K562 (cell line): ENCODE measurements around the gene ZNF787. TPM values are rescaled to one million over a fixed set of nuclear protein-coding genes. Genes with fewer than 3 reads are reported as not detected.

Experiments used
- ATAC-seq: fragments of 200-7000 bp; cut with Tn5 transposase; 3 replicates; pipeline ENCODE4 v1.9.1; 2020; ENCODE audit warnings: moderate library complexity
- BruUV-seq: library from RNA; stranded (reverse); fragments of 400-500 nt; replicated peaks from 2 replicates; lab custom pipeline; 2021; lab: Mats Ljungman, UMichigan
- CTCF ChIA-PET: fragments of 300-600 bp; formaldehyde crosslinking; extraction: SDS; loops from one replicate; lab custom pipeline; 2021; ENCODE audit warnings: low intra/inter-chr PET ratio; lab: Yijun Ruan, JAX
- POLR2A ChIA-PET: fragments of 300-600, 350-650 bp; sonication (Branson Sonifier 250); formaldehyde crosslinking; extraction: SDS; loops from one replicate; lab custom pipeline; 2021; ENCODE audit warnings: antibody characterized with exemption, inconsistent platforms; lab: Yijun Ruan, JAX
- DNase-seq, 4 experiments: peaks; one replicate each; pipeline versions ENCODE4 v3.0.0 to v3.0.0-alpha.2; 2011 to 2018; ENCODE audit warnings: low spot score in 3 of 4, mixed read lengths in 3 of 4; ENCODE audit errors: extremely low read depth in 1 of 4
- FAIRE-seq: peaks from 2 replicates; lab custom pipeline; 2011; peaks lifted over from hg19 to GRCh38; lab: Jason Lieb, UNC
- H2AFZ ChIP-seq: 2 replicates; pipeline ENCODE4 v1.6.0; 2011; ENCODE audit warnings: low read depth, low read length, control low read depth, inconsistent platforms
- H3K27ac ChIP-seq: fragments of 200-600 bp; 3 replicates; pipeline ENCODE4 v1.8.0; 2011; ENCODE audit warnings: low read depth, mild to moderate bottlenecking, control low read depth, inconsistent platforms, low read length, moderate library complexity, mixed read lengths; ENCODE audit errors: extremely low read depth
- H3K27me3 ChIP-seq, 2 experiments: fragments of 300-600 bp in 1 of 2; 2 replicates in 1 of 2; 3 replicates in 1 of 2; pipeline versions ENCODE4 v1.6.0 to v1.8.0; 2011; ENCODE audit warnings: inconsistent platforms in 2 of 2, low read length in 2 of 2, mild to moderate bottlenecking in 1 of 2, mixed read lengths in 1 of 2, moderate library complexity in 1 of 2; ENCODE audit not compliant: control insufficient read depth in 2 of 2, insufficient read depth in 2 of 2
- H3K36me3 ChIP-seq: fragments of 300-600 bp; 3 replicates; pipeline ENCODE4 v1.8.0; 2011; ENCODE audit warnings: mild to moderate bottlenecking, low read length, inconsistent platforms; ENCODE audit not compliant: control insufficient read depth, insufficient read depth
- H3K4me1 ChIP-seq, 2 experiments: fragments of 200-600 bp in 1 of 2; replicated peaks in 1 of 2; 2 replicates in 1 of 2; 3 replicates in 1 of 2; pipeline versions ENCODE4 v1.5.1 to v1.8.0; 2011; ENCODE audit warnings: inconsistent platforms in 2 of 2, low read length in 2 of 2, mild to moderate bottlenecking in 1 of 2, mixed read lengths in 1 of 2, moderate library complexity in 1 of 2; ENCODE audit not compliant: control insufficient read depth in 2 of 2, insufficient read depth in 2 of 2
- H3K4me2 ChIP-seq: 2 replicates; pipeline ENCODE4 v1.6.1; 2011; ENCODE audit warnings: low read length, control low read depth, inconsistent platforms, mixed read lengths; ENCODE audit not compliant: insufficient read depth
- H3K4me3 ChIP-seq: fragments of 200-600 bp; sonication (generic), shearing (Covaris generic); 2 replicates; pipeline ENCODE4 v1.5.1; 2016; ENCODE audit warnings: control low read depth, inconsistent platforms
- H3K79me2 ChIP-seq: fragments of 200-600 bp; 3 replicates; pipeline ENCODE4 v1.8.0; 2011; ENCODE audit warnings: low read length, inconsistent platforms; ENCODE audit not compliant: control insufficient read depth, insufficient read depth
- H3K9ac ChIP-seq, 2 experiments: 2 replicates each; pipeline versions ENCODE4 v1.6.0 to v1.6.1; 2011; ENCODE audit warnings: low read depth in 2 of 2, low read length in 2 of 2, control low read depth in 1 of 2, inconsistent platforms in 1 of 2, mild to moderate bottlenecking in 1 of 2, mixed read lengths in 1 of 2; ENCODE audit not compliant: insufficient read depth in 1 of 2
- H3K9me1 ChIP-seq: one replicate; pipeline ENCODE4 v1.6.0; 2011; ENCODE audit warnings: inconsistent platforms, mild to moderate bottlenecking, low read length, moderate library complexity; ENCODE audit not compliant: control insufficient read depth, insufficient read depth
- H3K9me3 ChIP-seq: replicated peaks from 2 replicates; pipeline ENCODE4 v1.5.1; 2011; ENCODE audit warnings: low read depth, low read length, inconsistent platforms; ENCODE audit not compliant: control insufficient read depth, insufficient read depth
- H4K20me1 ChIP-seq: replicated peaks from 2 replicates; pipeline ENCODE4 v1.6.1; 2011; ENCODE audit warnings: low read length, inconsistent platforms, mixed read lengths; ENCODE audit not compliant: control insufficient read depth, insufficient read depth
- ESRRB ChIP-seq: fragments of 250-450 bp; sonication (Bioruptor Pico); IDR thresholded peaks from 2 replicates; pipeline ENCODE4 v1.5.0; 2020; ENCODE audit warnings: mild to moderate bottlenecking, moderate library complexity, borderline replicate concordance
- HCFC1 ChIP-seq: IDR thresholded peaks from 2 replicates; pipeline ENCODE4 v1.6.1; 2012; ENCODE audit warnings: low read depth, low read length, improper control_type of control experiment
- L3MBTL2 ChIP-seq: fragments of 450-650 bp; IDR thresholded peaks from 2 replicates; pipeline ENCODE4 v1.6.1; 2016; ENCODE audit warnings: mild to moderate bottlenecking, moderate library complexity
- RAD21 ChIP-seq, 2 experiments: fragments of 250-450 bp in 1 of 2; fragments of 450-650 bp in 1 of 2; sonication (Bioruptor Pico) in 1 of 2; formaldehyde crosslinking in 1 of 2; IDR thresholded peaks in 1 of 2; conservative IDR thresholded peaks in 1 of 2; 2 replicates each; pipeline versions ENCODE4 v1.4.0 to v1.8.0; 2020 to 2022; ENCODE audit warnings: mild to moderate bottlenecking in 2 of 2, moderate library complexity in 1 of 2
- RB1 ChIP-seq: fragments of 450-650 bp; IDR thresholded peaks from 2 replicates; pipeline ENCODE4 v1.6.1; 2017; ENCODE audit warnings: low read depth, mild to moderate bottlenecking
- SMC3 ChIP-seq: conservative IDR thresholded peaks from 2 replicates; pipeline ENCODE4 v1.6.1; 2011; ENCODE audit warnings: low read depth, low read length, improper control_type of control experiment; ENCODE audit not compliant: insufficient read depth
- ZC3H8 ChIP-seq: fragments of 450-650 bp; IDR thresholded peaks from 2 replicates; pipeline ENCODE4 v1.6.1; 2017
- ZFX ChIP-seq: sonication (generic); formaldehyde crosslinking; IDR thresholded peaks from 2 replicates; pipeline ENCODE4 v1.8.0; 2022; ENCODE audit warnings: mild to moderate bottlenecking, missing genetic modification reagents, moderate library complexity
- ZKSCAN8 ChIP-seq: fragments of 200-800 bp; sonication (Bioruptor generic); IDR thresholded peaks from 2 replicates; pipeline ENCODE4 v1.6.1; 2016; ENCODE audit warnings: missing genetic modification characterization, missing compliant biosample characterization
- ZNF12 ChIP-seq: sonication (generic); formaldehyde crosslinking; IDR thresholded peaks from 2 replicates; pipeline ENCODE4 v1.4.0; 2020; ENCODE audit warnings: mild to moderate bottlenecking, missing genetic modification reagents
- ZNF695 ChIP-seq: fragments of 450-650 bp; formaldehyde crosslinking; IDR thresholded peaks from 2 replicates; pipeline ENCODE4 v1.4.0; 2020; ENCODE audit warnings: mild to moderate bottlenecking, moderate library complexity
- WGBS: fragments of 100-300 bp; shearing (Covaris generic); methylation state at CpG from one replicate; pipeline ENCODE4 v1.1.6; 2016; ENCODE audit warnings: low coverage, mixed read lengths; ENCODE audit not compliant: insufficient coverage; ENCODE audit errors: missing lambda C conversion rate; 5-methylcytosine and 5-hydroxymethylcytosine counted together
- in situ Hi-C: fragments of 300-500 bp; cut with MboI; formaldehyde crosslinking; loops from 4 replicates; pipeline ENCODE4 v1.15.0; 2018; ENCODE audit warnings: inconsistent platforms, mixed read lengths
- intact Hi-C: fragments of 100-400 bp; cut with micrococcal nuclease; formaldehyde crosslinking; loops from 2 replicates; pipeline ENCODE4 v1.14.2; 2022
- polyA plus RNA-seq, 8 experiments: library from polyadenylated mRNA; depleted of rRNA in 4 of 8; stranded (reverse) in 5 of 8; unstranded in 3 of 8; fragments of >200 nt; fragmentation: Nextera tagmentation in 2 of 8; fragmentation: Illumina TruSeq in 1 of 8; extraction: Ambion mirVana in 2 of 8; extraction: Trizol in 1 of 8; gene quantifications; 2 replicates each; pipeline versions ENCODE4 v1.2.1 to v1.2.3, GENCODE V29; 2011 to 2014; ENCODE audit warnings: inconsistent platforms in 1 of 8, missing spikeins in 1 of 8
- total RNA-seq, 7 experiments: library from RNA; depleted of rRNA in 6 of 7; stranded (reverse); fragments of >200 nt in 6 of 7; fragmentation: Illumina TruSeq in 2 of 7; extraction: Trizol in 2 of 7; gene quantifications; 2 replicates each; pipeline versions ENCODE4 v1.2.1 to v1.2.3, GENCODE V29; 2011 to 2021; ENCODE audit warnings: low replicate concordance in 1 of 7
- TF ChIP-seq, protein P1 (sequence below): IDR thresholded peaks from 3 replicates; pipeline ENCODE4 v1.6.1; 2011; ENCODE audit warnings: borderline replicate concordance, mild to moderate bottlenecking; ENCODE audit not compliant: insufficient read length, insufficient read depth
- TF ChIP-seq, protein P2 (sequence below): fragments of 450-650 bp; formaldehyde crosslinking; IDR thresholded peaks from 2 replicates; pipeline ENCODE4 v1.4.0; 2020; ENCODE audit warnings: mild to moderate bottlenecking, moderate library complexity

ZNF787 gene
- total and polyA plus RNA-seq, 9 of the 15 experiments (the other 6 are each of a cell fraction or from before 2014, with no cell fraction given), result 0.45 to 77.6 (median 7.3) TPM

DNA sequence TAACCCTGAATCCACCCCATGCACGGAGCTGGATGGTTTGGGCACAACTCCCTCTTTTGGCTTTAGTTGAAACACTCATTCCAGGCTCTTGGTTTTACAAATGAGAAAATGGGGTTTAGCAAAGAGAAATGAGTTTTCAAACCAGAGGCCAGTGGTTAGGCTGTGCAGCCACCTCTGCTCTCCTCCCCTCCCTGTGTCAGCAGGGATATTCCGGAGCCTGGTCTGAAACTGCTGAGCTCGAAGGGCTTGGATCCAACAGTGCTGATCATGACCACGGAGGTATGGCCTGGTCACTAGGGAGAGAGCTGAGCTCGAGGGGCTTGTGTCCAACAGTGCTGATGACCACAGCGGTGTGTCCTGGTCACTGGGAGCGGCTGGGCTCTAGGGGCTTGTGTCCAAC, 41.5 kb downstream of the ZNF787 start:
- ChIA-PET CTCF (interaction anchor here (0.6 kb wide), 1 partner anchor 93 kb away, joined by 3 read pairs; no protein-coding TSS in a partner anchor), POLR2A (interaction anchor here (0.6 kb wide), 1 partner anchor 1499 kb away, joined by 3 read pairs; the partner anchor contains the start of gene ZNF416)
- intact Hi-C loops, result loop anchor here (5.0 to 10.0 kb wide), 2 partner anchors 273 to 1015 kb away; no protein-coding TSS in a partner anchor
- Histone ChIP-seq H4K20me1 (peaks cover under 1% of the 10 kb centered on the region), H3K36me3 (no peaks in the 10 kb centered on the region), H3K27me3 (no peaks in the 10 kb centered on the region), H3K4me3 (no peak overlapping the region), H3K27ac (no peak overlapping the region), H3K9me1 (peaks cover 3% of the 10 kb centered on the region), H2AFZ (no peak overlapping the region), H3K9ac (no peak overlapping the region), H3K79me2 (no peaks in the 10 kb centered on the region), H3K4me2 (no peak overlapping the region), H3K9me3 (no peaks in the 10 kb centered on the region), H3K4me1 (peaks cover 8 to 12% of the 10 kb centered on the region in 2 experiments; a peak in 4 of 5 replicates)
- DNase-seq (no peak), FAIRE-seq (no peak), ATAC-seq (no peak)
- 62% methylated on average over 6 of the region's 7 CpGs for WGBS
- TF ChIP-seq ZKSCAN8 (CRISPR knock-in tag), result no peak
- BruUV-seq, result no TSS peak
- in situ Hi-C loops, result loop anchor here (5.0 to 10.0 kb wide), 3 partner anchors 88 to 265 kb away; no protein-coding TSS in a partner anchor

DNA sequence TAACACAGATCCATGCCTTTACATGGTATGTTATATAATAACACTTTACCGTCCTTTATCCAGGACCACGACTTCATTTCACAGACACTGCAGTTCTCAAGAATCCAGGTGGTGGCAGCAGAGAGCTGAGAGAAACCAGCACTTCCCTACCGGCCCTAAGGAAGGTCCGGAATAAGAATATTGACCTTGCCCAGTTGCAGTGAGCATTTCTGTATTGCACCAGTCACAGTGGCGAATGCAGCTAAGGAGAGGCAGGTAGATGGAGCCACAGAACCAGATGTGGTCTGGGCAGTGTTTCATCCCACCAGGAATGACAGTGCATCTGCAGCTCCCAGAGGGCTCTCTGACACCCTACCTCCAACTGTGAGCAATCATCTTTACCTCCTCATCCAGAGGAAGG, 44.6 kb downstream of the ZNF787 start:
- Histone ChIP-seq H3K36me3 (no peaks in the 10 kb centered on the region), H3K4me3 (no peak overlapping the region), H3K9me1 (no peaks in the 10 kb centered on the region), H2AFZ (no peak overlapping the region), H3K9ac (no peak overlapping the region), H3K79me2 (no peaks in the 10 kb centered on the region), H4K20me1 (no peaks in the 10 kb centered on the region), H3K4me1 (peaks cover 3 to 12% of the 10 kb centered on the region in 2 experiments; a peak in 4 of 5 replicates), H3K27me3 (no peaks in the 10 kb centered on the region), H3K27ac (no peak overlapping the region), H3K9me3 (no peaks in the 10 kb centered on the region), H3K4me2 (no peak overlapping the region)
- FAIRE-seq, result peak; percentile 87
- 2% methylated on average over 5 of the region's 5 CpGs for WGBS
- peak; percentile 60 to 72 (median 64) for DNase-seq
- BruUV-seq, result no TSS peak
- intact Hi-C loops, result loop anchor here (1.0 to 10.0 kb wide), 4 partner anchors 96 to 1018 kb away; no protein-coding TSS in a partner anchor
- POLR2A ChIA-PET, result interaction anchor here (0.6 to 1.4 kb wide), 2 partner anchors 9 to 239 kb away, joined by 3 to 6 read pairs; no protein-coding TSS in a partner anchor
- peak; percentile 86 for ATAC-seq
- CTCF ChIA-PET, result no interaction called here
- in situ Hi-C loops, result loop anchor here (5.0 to 10.0 kb wide), 3 partner anchors 91 to 268 kb away; no protein-coding TSS in a partner anchor
- TF ChIP-seq ZFX (CRISPR knock-in tag) (no peak), SMC3 (peak; percentile 77), HCFC1 (no peak), RAD21 (CRISPR knock-in tag; conservative IDR thresholded peaks at IDR 0.05 in 1 of 2, IDR thresholded peaks at IDR 0.05 in 1 of 2) (peak; percentile 60 to 84), ZNF12 (CRISPR knock-in tag) (no peak), RB1 (0 out of 2 replicates have a peak, but pooled peaks have one; percentile 22), ESRRB (CRISPR knock-in tag) (no peak), ZC3H8 (no peak), ZNF695 (no peak), L3MBTL2 (no peak)
- TF ChIP-seq, protein P1, sequence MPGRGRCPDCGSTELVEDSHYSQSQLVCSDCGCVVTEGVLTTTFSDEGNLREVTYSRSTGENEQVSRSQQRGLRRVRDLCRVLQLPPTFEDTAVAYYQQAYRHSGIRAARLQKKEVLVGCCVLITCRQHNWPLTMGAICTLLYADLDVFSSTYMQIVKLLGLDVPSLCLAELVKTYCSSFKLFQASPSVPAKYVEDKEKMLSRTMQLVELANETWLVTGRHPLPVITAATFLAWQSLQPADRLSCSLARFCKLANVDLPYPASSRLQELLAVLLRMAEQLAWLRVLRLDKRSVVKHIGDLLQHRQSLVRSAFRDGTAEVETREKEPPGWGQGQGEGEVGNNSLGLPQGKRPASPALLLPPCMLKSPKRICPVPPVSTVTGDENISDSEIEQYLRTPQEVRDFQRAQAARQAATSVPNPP, result no peak
- TF ChIP-seq, protein P2, sequence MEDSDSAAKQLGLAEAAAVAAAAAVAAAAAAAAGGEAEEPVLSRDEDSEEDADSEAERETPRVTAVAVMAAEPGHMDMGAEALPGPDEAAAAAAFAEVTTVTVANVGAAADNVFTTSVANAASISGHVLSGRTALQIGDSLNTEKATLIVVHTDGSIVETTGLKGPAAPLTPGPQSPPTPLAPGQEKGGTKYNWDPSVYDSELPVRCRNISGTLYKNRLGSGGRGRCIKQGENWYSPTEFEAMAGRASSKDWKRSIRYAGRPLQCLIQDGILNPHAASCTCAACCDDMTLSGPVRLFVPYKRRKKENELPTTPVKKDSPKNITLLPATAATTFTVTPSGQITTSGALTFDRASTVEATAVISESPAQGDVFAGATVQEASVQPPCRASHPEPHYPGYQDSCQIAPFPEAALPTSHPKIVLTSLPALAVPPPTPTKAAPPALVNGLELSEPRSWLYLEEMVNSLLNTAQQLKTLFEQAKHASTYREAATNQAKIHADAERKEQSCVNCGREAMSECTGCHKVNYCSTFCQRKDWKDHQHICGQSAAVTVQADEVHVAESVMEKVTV (CRISPR knock-in tag), result peak; percentile 42; the same call in 1 of the 2 replicates
